HG03108 (cell line): ENCODE measurements around the gene ECT2L.

Experiments used
- ATAC-seq: cut with Tn5 transposase; IDR thresholded peaks from one replicate; pipeline ENCODE4 v1.9.1; 2021; ENCODE audit warnings: moderate library complexity; ENCODE audit not compliant: unreplicated experiment

Gene ECT2L, protein sequence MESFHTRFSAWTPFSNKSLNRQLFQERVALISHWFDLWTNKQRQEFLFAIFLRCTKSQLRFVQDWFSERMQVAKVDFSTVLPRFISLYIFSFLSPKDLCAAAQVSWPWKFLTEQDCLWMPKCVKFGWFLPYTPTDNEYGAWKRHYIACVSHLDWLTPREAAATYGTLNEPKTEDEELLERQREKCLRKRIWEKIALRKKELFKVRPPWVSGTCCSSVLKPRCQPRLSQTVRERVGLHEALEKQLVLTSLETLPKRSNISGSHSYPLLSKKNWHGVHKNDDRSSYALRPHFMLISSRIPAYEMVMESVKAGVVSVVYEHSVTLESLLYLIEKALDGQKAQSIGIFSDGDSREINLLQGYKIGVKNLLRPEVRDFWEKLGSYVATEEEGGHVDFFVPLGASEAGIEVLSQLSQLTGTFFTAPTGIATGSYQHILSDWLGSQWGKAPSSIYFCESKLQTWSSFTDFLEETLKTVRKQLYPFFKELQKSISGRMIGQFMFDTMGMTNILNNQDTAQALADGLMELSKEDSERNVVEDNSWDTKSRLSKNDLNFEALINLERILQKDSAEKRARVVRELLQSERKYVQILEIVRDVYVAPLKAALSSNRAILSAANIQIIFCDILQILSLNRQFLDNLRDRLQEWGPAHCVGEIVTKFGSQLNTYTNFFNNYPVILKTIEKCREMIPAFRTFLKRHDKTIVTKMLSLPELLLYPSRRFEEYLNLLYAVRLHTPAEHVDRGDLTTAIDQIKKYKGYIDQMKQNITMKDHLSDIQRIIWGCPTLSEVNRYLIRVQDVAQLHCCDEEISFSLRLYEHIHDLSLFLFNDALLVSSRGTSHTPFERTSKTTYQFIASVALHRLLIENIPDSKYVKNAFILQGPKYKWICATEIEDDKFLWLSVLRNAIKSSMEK

DNA sequence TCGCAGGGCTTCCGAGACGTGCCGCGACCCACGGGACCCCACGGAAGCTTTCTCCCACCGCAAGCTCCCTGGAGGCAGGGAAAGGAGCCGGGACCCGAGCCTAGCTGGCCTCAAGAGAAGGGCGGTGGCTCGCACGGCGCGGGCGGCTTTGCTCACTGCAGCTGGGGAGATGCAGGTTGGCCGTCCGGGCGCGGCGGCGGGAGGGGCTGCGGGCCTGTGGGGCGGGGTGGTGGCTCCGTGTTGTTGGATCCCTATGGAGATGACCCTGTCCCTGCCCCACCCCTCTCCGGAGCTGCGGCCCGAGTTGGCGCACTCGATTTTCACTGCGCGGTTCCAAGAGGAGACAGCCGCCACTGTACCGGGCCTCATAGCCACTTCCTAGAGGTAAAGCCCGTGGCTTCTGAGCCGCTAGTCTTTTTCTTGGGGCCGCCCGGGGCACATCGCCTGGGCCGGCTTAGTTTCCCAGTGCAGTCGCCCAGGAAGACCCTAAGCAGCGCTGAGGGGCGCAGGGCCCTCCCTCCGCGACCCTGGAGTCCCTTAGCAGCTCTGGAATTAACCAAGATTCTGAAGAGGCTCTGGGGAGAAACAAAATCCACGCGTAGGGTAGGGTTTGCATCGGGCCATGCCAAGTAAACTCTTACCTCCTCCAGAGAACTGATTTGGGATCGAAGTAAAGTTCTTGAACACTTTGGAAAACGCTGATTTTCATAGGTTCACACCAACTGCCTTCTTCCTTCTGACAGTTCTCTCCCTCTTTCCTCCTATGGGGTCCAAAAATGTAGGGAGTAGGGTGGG is at the start of gene ECT2L:
Gene ECT2L (plus strand): TSS at position 279 of the 795 bp plus-strand sequence. CDS start 17,188 bp downstream, outside the sequence.
- no peak for ATAC-seq

DNA sequence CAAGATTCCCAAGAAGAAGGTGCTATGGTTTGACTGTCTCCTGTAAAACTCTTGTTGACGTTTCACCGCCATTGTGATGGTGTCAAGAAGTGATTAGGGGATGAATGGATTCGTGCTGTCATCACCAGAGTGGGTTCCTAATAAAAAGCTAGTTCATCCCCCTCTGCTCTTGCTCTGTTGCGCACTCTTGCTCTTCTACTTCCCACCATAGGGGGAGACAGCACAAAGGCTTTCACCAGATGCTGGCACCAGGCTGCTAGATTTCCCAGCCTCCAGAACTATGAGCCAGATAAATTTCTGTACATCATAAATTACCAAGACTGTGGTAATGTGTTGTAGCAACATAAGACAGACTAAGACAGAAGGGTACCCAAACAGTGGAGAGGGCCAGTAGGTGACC is 43.9 kb upstream of the ECT2L start:
- no peak for ATAC-seq

- ATAC-seq = no peak
Measured at GRCh38 chr6:138757136-138757535, 38.8 kb upstream of the ECT2L start.

- ATAC-seq = no peak
Measured at GRCh38 chr6:138765896-138766655, 29.8 kb upstream of the ECT2L start.

DNA sequence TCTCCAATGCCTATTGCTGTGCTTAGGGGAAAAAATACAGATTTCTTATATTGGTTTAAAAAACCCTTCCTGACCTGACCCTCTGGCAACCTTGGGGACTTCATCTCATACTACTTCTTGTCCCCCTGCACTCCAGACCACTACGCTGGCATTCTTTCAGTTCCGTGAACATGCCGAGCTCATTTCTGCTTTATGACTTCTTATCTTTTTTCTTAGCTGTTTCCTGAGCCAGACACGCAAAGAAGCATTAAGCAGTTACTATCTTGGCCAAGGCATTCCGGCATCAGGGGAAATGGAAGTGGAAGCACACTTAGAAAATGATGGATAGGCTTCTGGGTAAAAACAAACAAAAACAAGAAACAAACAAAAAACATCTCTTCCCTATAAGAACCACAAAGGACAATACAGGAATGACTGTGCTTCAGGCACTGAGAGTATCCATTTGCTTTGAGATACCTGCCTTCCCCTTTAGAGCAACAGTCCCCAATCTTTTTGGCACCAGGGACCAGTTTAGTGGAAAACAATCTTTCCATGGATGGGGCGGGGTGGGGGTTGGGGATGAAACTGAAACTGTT is 26.7 kb upstream of the ECT2L start:
- no peak for ATAC-seq

DNA sequence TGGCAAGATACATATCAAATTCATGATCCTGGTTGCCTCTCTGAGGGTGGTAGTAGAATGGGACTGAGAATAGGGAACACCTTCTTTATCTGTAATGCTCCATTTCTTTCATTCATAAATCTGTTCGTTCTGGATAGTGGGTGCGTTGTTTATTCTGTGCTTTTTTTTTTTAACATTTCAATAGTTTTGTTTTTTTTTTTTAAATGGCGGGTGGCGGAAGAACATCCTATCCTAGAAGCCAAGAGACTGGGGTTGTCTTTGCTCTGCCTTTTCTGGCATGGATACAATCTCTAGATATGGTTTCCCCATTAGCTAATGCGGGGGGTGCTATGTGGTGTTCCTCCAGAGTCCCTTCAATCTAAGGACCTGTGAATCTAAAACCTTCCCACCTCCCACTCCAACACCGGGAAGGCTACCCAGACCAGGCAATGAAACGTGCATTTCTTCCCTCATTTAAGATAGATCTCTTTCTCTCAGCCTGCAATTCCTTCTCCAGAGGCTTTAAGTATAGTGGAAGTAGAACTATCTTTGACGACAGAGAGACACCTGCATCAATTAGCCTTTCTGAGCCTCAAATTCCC is 23.2 kb upstream of the ECT2L start:
- ATAC-seq = no peak

DNA sequence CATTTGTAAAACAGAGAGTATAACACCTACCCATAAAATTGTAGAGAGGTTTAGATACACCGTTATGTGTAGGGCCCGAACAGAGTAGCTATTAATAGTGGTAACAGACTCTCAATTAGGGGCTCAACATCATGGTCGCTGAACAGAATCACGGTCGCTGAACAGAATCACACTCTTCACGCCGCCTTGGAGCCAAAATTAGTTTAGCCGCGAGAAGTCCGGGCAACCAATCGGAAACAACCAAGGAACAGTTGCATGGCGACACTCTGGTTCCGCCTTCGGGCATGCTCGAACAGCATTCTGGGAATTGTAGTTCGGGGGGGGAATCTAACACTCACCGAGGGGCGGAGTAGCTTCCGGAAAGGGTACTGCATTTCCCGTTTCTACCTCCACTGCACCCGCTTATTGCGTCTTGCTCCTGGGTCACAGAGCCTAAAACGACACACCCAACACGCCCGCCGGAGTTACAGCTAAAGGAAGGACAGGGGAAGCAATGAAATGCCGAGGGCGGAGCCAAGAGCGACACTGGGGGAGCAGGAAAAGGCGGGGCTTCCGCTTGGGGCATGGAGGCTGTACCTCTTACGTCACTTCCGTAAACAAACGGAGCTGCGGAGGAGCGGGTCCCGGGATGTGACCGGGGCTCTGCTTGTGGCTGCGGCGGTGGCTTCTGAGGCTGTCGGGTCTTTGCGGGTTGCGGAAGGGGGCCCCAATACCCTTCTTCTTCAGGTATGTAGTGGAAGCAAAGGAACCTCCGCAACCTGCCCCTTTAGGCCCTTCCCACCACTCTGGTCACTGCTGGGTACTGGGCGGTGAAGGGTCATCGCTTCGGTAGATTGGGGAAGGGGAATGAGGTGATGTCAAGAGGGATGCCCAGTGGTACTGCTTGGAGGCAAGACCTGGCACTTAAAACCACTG is 22.5 kb upstream of the ECT2L start, which contains the start of gene CCDC28A:
Gene CCDC28A (plus strand): TSS at position 593 of the 915 bp plus-strand sequence. CDS start 2,352 bp downstream, outside the sequence.
- peak; percentile 93 for ATAC-seq

DNA sequence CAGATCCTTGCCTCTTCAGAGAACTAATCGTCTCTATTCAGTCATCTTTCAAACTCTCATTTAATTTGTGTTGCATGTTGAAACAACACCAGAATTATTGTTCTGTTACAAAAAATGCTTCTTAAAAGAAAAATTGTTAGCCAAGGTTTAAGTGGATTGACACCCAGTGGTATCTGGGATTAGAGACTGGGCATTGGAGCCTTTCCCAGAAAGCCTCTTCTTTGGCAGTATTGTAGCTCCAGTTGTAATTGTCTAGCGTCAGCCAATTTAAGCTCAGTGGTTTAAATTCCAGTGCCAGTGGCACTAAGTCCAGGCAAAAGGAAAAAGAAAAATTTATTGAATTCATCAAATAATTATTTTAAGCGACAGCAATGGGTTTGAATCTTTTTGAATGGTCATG is 21.5 kb upstream of the ECT2L start:
- ATAC-seq = no peak

- no peak for ATAC-seq
Measured at GRCh38 chr6:138776659-138777058, 19.2 kb upstream of the ECT2L start.

- ATAC-seq = no peak
Measured at GRCh38 chr6:138778331-138778730, 17.6 kb upstream of the ECT2L start.

GRCh38 chr6:138782243-138782642 is 13.6 kb upstream of the ECT2L start:
- ATAC-seq = no peak

GRCh38 chr6:138785079-138785478 is 10.8 kb upstream of the ECT2L start:
- ATAC-seq = no peak

DNA sequence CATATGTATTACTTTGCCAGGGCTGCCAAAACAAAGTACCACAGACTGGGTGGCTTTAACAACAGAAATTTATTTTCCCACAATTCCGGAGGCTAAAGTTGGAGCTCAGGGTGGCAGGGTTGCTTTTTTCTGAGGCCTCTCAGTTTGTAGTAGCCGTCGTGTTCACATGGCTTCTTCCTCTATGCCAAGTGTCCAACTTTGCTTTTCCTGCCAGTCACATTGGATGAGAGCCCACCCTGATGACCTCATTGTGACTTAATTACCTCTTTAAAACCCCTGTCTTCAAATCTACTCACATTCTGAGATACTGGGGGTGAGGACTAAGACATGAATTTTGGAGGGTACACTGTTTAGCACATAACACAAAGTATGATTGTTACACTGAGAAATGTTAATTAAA is 9.9 kb upstream of the ECT2L start:
- ATAC-seq = no peak

GRCh38 chr6:138787138-138787537 is 8.7 kb upstream of the ECT2L start:
- ATAC-seq = no peak

DNA sequence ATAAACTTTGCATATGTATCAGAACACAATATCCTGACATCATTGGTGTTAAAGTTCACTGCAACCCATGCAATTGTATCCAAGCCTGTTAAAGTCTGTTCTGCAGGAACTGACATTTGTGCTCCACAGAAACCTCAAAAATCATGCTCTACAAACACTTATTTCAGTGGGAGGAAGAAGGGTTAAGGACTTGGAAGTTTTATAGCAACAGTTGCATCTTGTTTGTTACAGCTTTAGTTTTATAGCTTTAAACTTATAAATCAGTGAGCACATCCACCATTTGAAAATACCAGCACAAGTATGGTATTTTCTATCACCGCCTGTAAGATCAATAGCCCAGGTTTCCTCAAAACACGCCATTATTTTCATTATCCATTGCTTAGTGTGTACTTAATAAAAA is 884 bp downstream of the ECT2L start:
- ATAC-seq = no peak

GRCh38 chr6:138797806-138798446 is 2.0 kb downstream of the ECT2L start:
- ATAC-seq = no peak

- no peak for ATAC-seq
Measured at GRCh38 chr6:138800377-138801150, 4.7 kb downstream of the ECT2L start.
